Measurements from ENCODE around the gene UNK. TPM values are rescaled to one million over a fixed set of nuclear protein-coding genes. Genes with fewer than 3 reads are reported as not detected.

The UNK gene
- total RNA-seq, 1 donor from 2014 or later = 33.7 TPM

GRCh38 chr17:75832652-75833400, 48.2 kb downstream of the UNK start:
- intact Hi-C loops (cut with micrococcal nuclease) = no loop called here

- intact Hi-C loops (cut with micrococcal nuclease) = no loop called here
These were observed 49.8 kb downstream of the UNK start for GRCh38 chr17:75834279-75834920.

- intact Hi-C loops (cut with micrococcal nuclease) = no loop called here
These were observed 50.5 kb downstream of the UNK start for GRCh38 chr17:75834928-75835653.

GRCh38 chr17:75835654-75835987, 51.0 kb downstream of the UNK start:
- intact Hi-C loops (cut with micrococcal nuclease) = no loop called here

GRCh38 chr17:75836605-75837004, 52.0 kb downstream of the UNK start:
- intact Hi-C loops (cut with micrococcal nuclease) = no loop called here

- intact Hi-C loops (cut with micrococcal nuclease) = no loop called here
These were observed 53.3 kb downstream of the UNK start for GRCh38 chr17:75837899-75838298.

- intact Hi-C loops (cut with micrococcal nuclease) = no loop called here
These were observed 53.8 kb downstream of the UNK start for GRCh38 chr17:75838410-75838809.

GRCh38 chr17:75839942-75840798, 55.6 kb downstream of the UNK start:
- intact Hi-C loops (cut with micrococcal nuclease) = no loop called here

- intact Hi-C loops (cut with micrococcal nuclease) = no loop called here
These were observed 56.2 kb downstream of the UNK start for GRCh38 chr17:75840799-75841164.

- intact Hi-C loops (cut with micrococcal nuclease) = no loop called here
These were observed 57.8 kb downstream of the UNK start for GRCh38 chr17:75842411-75842810.

GRCh38 chr17:75842963-75843576, 58.5 kb downstream of the UNK start:
- intact Hi-C loops (cut with micrococcal nuclease) = loop anchor here (1.0 kb wide), 2 partner anchors 34 to 58 kb away; no protein-coding TSS in a partner anchor

GRCh38 chr17:75843577-75844529, 59.2 kb downstream of the UNK start, which contains the start of gene UNC13D:
Gene UNC13D, minus strand, starts transcription at chr17:75844404. Its CDS starts 67 bp downstream, at chr17:75844337.
- intact Hi-C loops (cut with micrococcal nuclease) = loop anchor here (1.0 to 2.0 kb wide), 5 partner anchors 11 to 60 kb away; partner anchors contain the start of genes MRPL38 and WBP2

- intact Hi-C loops (cut with micrococcal nuclease) = loop anchor here (1.0 to 2.0 kb wide), 3 partner anchors 11 to 60 kb away; partner anchors contain the start of genes MRPL38 and WBP2
These were observed 60.0 kb downstream of the UNK start for GRCh38 chr17:75844530-75845057.

- intact Hi-C loops (cut with micrococcal nuclease) = loop anchor here (2.0 kb wide), 1 partner anchor 16 kb away; no protein-coding TSS in a partner anchor
These were observed 60.6 kb downstream of the UNK start for GRCh38 chr17:75845058-75845711.

- intact Hi-C loops (cut with micrococcal nuclease) = loop anchor here (2.0 kb wide), 1 partner anchor 15 kb away; no protein-coding TSS in a partner anchor
These were observed 61.5 kb downstream of the UNK start for GRCh38 chr17:75845933-75846691.

- intact Hi-C loops (cut with micrococcal nuclease) = no loop called here
These were observed 62.3 kb downstream of the UNK start for GRCh38 chr17:75846692-75847613.
